Measurements from ENCODE around the gene PEAK3. TPM values are rescaled to one million over a fixed set of nuclear protein-coding genes. Genes with fewer than 3 reads are reported as not detected.

PEAK3 gene
- total and polyA plus RNA-seq, 12 donors: 0.05 to 3.2 (median 1.2) TPM; not detected in 1

- no peak for DNase-seq
- H3K36me3 ChIP-seq (replicated peaks in 1 of 2): no peaks in the 10 kb centered on the region
- no peaks in the 10 kb centered on the region for H3K9me3 ChIP-seq (replicated peaks in 1 of 3)
- TF ChIP-seq, protein P1, sequence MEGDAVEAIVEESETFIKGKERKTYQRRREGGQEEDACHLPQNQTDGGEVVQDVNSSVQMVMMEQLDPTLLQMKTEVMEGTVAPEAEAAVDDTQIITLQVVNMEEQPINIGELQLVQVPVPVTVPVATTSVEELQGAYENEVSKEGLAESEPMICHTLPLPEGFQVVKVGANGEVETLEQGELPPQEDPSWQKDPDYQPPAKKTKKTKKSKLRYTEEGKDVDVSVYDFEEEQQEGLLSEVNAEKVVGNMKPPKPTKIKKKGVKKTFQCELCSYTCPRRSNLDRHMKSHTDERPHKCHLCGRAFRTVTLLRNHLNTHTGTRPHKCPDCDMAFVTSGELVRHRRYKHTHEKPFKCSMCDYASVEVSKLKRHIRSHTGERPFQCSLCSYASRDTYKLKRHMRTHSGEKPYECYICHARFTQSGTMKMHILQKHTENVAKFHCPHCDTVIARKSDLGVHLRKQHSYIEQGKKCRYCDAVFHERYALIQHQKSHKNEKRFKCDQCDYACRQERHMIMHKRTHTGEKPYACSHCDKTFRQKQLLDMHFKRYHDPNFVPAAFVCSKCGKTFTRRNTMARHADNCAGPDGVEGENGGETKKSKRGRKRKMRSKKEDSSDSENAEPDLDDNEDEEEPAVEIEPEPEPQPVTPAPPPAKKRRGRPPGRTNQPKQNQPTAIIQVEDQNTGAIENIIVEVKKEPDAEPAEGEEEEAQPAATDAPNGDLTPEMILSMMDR (IDR thresholded peaks at IDR 0.05): no peak
- TF ChIP-seq POLR2A (IDR thresholded peaks at IDR 0.05): no peak
- 34 to 80% (median 50%) methylated on average over 7 to 28 of the region's 28 CpGs for WGBS, 4 donors
- no peaks in the 10 kb centered on the region for H3K4me1 ChIP-seq (replicated peaks in 1 of 2)
- H3K4me3 ChIP-seq: no peak overlapping the region
- H3K27ac ChIP-seq: no peak overlapping the region
- no peaks in the 10 kb centered on the region for H3K27me3 ChIP-seq
- intact Hi-C loops (cut with DNase I): loop anchor here in 1 of 2 donors (10.0 kb wide), 1 partner anchor 78 kb away; the partner anchor contains the start of genes PLEKHJ1 and SF3A2
Measured at GRCh38 chr19:2312820-2313501, 31.0 kb upstream of the PEAK3 start.

DNA sequence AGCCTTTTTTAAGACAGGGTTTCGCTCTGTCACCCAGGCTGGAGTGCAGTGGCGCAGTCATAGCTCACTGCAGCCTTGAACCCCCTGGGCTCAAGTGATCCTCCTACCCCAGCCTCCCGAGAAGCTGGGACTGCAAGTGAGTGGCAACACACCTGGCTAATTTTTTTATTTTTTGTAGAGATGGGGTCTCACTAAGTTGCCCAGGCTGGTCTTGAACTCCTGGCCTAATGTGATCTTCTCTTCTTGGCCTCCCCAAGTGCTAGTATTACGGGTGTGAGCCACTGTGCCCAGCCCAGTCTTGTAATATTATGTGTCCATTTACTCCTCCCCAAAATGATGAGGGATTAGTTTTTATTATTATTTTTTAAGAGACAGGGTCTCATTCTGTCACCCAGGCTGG lies 29.1 kb upstream of the PEAK3 start:
- Histone ChIP-seq H3K36me3 (replicated peaks in 1 of 2) (no peaks in the 10 kb centered on the region), H3K27ac (no peak overlapping the region), H3K4me1 (replicated peaks in 1 of 2) (no peaks in the 10 kb centered on the region), H3K27me3 (peaks cover 13% of the 10 kb centered on the region), H3K4me3 (no peak overlapping the region), H3K9me3 (replicated peaks in 1 of 3) (no peaks in the 10 kb centered on the region)
- intact Hi-C loops (cut with DNase I): loop anchor here in 1 of 2 donors (10.0 kb wide), 1 partner anchor 76 kb away; the partner anchor contains the start of genes PLEKHJ1 and SF3A2
- no peak for TF ChIP-seq POLR2A (IDR thresholded peaks at IDR 0.05)
- TF ChIP-seq, protein P1 (IDR thresholded peaks at IDR 0.05): no peak
- no peak for DNase-seq
- WGBS, 4 donors: 87 to 95% (median 92%) methylated on average over 4 of the region's 4 CpGs

- no peak for TF ChIP-seq POLR2A (IDR thresholded peaks at IDR 0.05)
- TF ChIP-seq, protein P1 (IDR thresholded peaks at IDR 0.05): no peak
- DNase-seq: peak; percentile 61 to 87 (median 77)
- Histone ChIP-seq H3K4me3 (no peak overlapping the region), H3K27ac (no peak overlapping the region), H3K36me3 (replicated peaks in 1 of 2) (no peaks in the 10 kb centered on the region), H3K9me3 (replicated peaks in 1 of 3) (no peaks in the 10 kb centered on the region), H3K4me1 (replicated peaks in 1 of 2) (no peaks in the 10 kb centered on the region), H3K27me3 (peaks cover 18% of the 10 kb centered on the region)
- WGBS, 4 donors: 46 to 76% (median 49%) methylated on average over 10 to 17 of the region's 17 CpGs
- intact Hi-C loops (cut with DNase I): loop anchor here in 1 of 2 donors (10.0 kb wide), 1 partner anchor 75 kb away; the partner anchor contains the start of genes PLEKHJ1 and SF3A2
Measured at GRCh38 chr19:2309734-2310362, 27.9 kb upstream of the PEAK3 start.

DNA sequence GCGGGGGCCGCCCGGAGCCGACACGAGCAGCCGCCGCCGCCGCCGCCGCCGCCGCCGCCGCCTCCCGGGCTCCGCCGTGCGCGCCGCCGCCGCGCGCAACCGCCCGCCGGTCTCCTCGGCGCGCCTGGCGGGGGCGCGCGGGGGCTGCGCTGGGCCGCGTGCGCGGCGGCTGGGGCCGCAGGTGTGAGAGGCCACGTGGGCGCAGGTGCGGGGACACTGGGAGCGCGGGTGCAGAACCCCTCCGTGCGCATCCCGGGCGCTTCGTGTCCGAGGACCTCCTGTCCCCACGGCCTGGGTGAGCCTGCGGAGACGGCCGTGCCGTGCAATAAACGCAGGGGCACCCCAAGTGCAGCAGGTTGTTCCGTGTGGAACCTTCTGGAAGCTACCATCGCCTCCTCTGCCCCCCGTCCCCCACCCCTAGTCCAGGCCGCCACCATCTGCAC lies 26.2 kb upstream of the PEAK3 start, which contains the start of gene LINGO3:
LINGO3 (minus strand) TSS at position 41 of the 443 bp plus-strand sequence. CDS start 16,378 bp downstream, outside the sequence.
- Histone ChIP-seq H3K27me3 (peaks cover 18% of the 10 kb centered on the region), H3K4me1 (replicated peaks in 1 of 2) (no peaks in the 10 kb centered on the region), H3K27ac (no peak within 1 kb of the TSS), H3K4me3 (no peak within 1 kb of the TSS), H3K9me3 (replicated peaks in 1 of 3) (no peaks in the 10 kb centered on the region), H3K36me3 (replicated peaks in 1 of 2) (no peaks in the 10 kb centered on the region)
- WGBS, 4 donors: 6 to 80% (median 12%) methylated on average over 1 to 63 of the region's 63 CpGs
- DNase-seq: no peak
- intact Hi-C loops (cut with DNase I): no loop called here
- no peak for TF ChIP-seq POLR2A (IDR thresholded peaks at IDR 0.05)
- TF ChIP-seq, protein P1 (IDR thresholded peaks at IDR 0.05): no peak
